ENCODE results near the gene RPS15A.

Gene RPS15A

DNA sequence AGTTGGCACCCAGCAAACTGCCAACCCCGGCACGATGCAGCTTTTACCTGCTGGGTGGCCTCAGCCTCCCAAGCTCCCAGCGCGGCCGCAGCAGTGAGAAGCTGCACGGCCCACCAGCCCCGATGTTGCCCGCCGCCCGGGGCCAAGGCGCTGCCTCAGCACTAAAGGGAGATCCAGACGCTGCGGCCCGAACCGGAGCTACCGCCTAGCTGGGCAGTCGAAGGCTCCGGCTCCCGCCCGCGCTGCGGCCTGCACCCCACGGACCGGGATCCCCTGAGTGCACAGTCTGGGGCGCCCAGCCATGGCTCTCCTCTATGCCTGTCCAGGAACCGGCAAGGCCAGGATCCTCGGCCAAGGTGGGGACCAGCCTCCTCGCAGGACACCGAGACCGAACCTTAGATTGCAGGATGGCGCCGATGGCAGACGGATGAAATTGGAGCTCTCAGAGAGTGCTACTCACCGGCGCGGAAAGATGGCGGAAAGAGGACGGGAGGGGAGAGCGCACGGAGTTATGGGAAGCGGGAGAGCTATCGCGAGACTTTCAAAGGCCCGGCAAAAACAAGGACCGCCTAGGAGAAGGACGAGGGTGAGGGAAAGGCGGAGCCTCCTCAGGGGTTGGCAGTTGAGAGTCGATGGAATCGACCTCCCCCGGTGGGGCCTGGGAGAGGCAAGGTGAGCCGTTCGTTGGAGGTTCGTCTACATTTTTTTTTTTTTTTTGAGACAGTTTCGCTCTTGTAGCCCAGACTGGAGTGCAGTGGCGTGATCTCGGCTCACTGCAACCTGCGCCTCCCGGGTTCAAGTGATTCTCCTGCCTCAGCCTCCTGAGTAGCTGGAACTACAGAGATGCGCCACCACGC lies at the start of gene RPS15A:
Gene RPS15A (minus strand): TSS at position 485 of the 857 bp plus-strand sequence. CDS start 1,221 bp downstream, outside the sequence.
- peak; percentile 82 to 90 (median 86) for DNase-seq (ENCODE audit: low read depth in 3 of 3)

DNA sequence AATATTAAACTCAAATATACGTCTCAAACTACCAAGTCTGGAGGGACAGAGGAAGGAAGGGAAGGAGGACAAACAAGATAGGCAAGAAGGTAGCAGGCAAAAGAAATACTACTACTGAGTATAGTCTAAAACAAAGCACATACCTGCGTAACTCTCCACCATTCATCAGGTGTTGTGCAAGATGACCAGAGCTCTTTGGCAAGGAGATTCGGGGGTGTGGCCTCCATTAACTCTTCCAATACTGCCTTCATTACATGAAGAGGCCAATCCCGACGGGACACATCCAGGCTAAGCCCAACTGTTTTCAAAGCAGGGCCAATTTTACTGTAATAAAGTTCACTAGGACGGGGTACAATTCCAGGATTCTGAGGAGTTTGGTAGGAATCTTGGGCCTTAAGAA lies 49.4 kb upstream of the RPS15A start:
- no peak for DNase-seq (ENCODE audit: low read depth in 3 of 3)

GRCh38 chr16:18836702-18837101 lies 46.6 kb upstream of the RPS15A start:
- DNase-seq (ENCODE audit: low read depth in 3 of 3): no peak

DNA sequence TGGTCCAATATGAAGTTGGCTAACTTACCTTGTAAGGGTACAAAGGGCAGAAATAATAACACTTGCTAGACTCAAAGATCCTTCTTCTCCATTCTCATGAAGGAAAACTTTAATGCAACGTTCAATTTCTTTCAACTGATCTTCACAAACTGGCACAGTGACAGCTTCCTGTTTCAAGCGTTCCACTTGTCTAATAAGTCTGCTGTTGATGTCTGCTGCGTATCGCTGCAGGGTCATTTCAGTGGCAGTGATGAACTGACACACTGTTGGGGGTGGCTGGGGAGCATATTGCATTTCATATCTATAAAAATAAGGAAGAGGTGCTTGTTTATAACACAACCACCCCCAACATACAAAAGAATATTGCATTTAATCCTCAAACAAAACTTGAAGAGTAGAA lies 44.7 kb upstream of the RPS15A start:
- DNase-seq (ENCODE audit: low read depth in 3 of 3): no peak

DNA sequence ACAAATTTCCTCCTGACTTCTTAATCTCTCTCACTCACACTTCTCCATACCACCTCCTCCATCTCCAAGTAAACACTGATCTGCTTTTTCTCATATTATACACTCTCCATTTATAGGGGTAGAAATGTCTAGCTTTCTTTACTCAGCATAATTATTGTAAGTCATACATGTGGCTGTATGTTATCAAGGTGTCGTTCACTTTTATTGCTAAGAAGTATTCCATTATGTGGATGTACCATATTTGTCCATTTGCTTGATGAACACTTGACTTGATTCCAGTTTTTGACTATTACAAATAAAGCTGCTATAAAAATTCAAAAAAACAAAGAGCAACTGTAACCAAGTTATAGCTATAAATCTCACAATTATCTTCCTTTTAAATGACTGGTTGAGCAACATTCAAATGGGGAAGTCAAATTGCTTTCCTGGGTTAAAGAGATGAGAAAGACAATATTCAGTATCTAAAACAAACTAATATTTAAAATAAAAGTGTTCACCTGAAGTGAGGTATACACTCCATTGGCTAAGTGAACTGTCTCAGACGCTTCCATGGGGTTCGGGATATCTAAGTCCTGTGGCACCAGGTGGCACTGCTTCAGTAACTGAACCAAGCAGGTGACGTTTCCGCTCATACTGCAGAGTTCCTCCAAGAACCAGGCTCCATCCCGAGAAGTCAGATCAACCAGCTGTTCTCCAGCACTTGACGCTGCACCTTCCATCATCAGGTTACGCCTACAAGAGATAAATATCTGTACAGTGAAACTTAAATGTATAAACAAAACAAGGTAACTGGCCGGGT lies 43.8 kb upstream of the RPS15A start:
- no peak for DNase-seq (ENCODE audit: low read depth in 3 of 3)

DNA sequence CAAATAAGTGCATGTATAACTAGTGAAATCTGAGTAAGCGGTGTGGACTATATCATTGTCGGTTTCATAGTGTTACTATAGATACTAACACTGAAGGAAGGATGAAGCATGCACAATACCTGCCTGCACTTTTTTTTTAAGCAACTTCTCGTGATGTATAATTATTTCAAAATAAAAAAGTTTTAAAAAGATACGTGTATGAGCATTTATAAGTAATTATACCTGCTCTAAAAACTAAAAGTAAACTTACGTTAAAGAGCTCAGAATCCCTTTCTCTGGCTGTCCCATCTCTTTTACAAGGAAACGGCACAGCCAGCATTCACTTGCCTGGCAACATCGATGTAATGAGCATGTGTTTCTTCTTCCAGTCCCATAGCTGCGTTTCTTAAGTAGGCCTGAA lies 42.5 kb upstream of the RPS15A start:
- DNase-seq (ENCODE audit: low read depth in 3 of 3): no peak

GRCh38 chr16:18832006-18832405 lies 41.9 kb upstream of the RPS15A start:
- DNase-seq (ENCODE audit: low read depth in 3 of 3): no peak

DNA sequence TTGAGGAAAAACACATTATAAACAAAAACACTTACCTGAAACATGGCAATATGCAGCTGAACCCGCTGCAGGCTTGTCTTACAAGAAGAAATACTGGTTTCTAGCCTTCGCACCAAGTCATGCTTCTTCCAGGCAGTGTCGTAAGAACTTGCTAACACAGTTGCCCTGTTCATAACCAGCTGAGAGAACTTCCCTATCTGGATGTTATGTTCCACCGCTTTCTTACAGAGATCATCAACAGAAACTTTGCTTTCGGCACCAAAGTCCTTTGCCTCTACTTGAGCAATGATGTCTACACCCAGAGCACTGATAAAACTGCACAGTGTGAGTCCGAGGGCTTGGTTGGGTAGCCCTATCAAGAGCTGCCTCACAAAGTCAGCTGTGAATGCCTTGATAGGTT lies 39.1 kb upstream of the RPS15A start:
- DNase-seq (ENCODE audit: low read depth in 3 of 3): no peak

DNA sequence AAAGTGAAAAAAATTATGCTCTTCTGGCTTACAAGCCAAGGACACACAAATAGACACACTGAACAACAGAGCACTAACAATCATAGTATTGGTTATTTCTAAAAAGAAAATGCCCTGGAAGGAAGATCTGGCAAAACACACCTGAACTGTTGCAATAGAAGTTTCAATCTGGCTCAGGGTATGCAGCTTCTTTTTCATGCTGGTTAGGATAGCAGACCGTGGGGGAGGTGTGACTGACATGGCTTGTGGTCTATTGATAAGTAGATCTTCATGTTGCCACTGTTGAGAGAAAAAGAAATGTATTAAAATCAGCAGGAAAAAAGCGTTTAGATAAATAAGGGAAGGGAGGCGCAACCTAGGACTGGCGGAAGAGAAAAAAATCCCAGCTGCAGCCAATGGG lies 37.8 kb upstream of the RPS15A start:
- no peak for DNase-seq (ENCODE audit: low read depth in 3 of 3)

- DNase-seq (ENCODE audit: low read depth in 3 of 3): no peak
These were observed 26.2 kb upstream of the RPS15A start for GRCh38 chr16:18816286-18816685.

DNA sequence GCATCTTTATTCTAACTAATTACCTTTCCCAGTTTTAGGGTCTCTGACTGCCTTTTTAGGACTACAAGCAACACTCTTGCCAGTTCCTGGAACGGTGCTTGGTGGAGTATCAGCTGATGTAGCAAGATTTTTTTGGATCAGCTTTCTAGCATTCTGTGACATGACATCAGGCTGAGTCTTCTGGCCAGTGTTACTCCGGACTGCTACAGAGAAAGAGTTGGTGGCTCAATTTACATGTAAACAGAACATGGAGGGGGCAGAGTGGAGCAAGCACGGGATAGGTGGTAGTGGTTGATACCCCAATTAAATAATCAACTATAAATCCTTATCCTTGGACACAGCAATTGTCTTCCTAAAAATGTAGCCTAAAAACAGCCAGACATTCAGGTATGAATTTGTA lies 21.8 kb upstream of the RPS15A start:
- no peak for DNase-seq (ENCODE audit: low read depth in 3 of 3)

DNA sequence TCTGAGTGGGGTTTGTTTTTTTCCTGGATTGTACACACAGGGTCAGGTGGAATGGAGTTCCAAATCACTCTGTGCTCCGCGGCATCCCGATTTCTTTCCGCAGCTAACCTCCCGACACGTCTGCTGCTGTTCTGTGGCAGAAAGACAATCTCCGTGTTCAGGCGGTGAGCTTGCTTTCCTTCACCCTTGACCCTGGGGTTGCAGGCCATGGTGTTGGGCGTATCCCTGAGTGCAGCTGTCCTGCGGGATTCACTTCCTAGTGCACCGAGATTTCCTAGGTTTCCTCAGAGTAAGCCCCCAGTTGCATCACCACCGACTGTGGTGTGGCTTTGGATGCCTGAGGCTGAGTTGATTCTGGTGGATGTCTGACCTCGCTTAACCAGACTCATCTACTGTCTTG lies 19.0 kb upstream of the RPS15A start:
- no peak for DNase-seq (ENCODE audit: low read depth in 3 of 3)

DNA sequence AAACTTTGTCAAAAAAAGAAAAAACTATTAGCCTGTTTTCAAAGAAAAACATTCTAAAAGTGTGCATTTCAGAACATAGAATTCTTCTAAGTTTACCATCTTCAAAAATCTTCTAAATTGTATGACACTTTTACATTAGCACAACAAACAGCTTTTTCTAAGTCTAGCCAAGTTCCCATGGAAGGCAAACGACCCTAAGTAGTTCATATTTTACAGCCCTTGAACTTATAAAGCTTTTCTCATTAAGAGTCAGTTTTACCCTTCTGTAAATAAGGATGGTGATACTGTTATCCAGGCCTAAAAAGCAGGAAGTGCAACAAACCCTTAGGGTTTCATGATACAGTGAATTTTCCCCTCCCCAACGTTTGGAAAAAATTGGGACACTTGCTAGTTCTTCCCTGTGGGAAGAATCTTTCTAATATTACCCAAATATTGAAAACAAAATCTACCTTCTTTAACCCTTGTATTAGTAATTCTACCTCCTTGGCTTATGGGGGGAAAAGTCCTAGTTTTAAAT lies 15.2 kb upstream of the RPS15A start:
- no peak for DNase-seq (ENCODE audit: low read depth in 3 of 3)

DNA sequence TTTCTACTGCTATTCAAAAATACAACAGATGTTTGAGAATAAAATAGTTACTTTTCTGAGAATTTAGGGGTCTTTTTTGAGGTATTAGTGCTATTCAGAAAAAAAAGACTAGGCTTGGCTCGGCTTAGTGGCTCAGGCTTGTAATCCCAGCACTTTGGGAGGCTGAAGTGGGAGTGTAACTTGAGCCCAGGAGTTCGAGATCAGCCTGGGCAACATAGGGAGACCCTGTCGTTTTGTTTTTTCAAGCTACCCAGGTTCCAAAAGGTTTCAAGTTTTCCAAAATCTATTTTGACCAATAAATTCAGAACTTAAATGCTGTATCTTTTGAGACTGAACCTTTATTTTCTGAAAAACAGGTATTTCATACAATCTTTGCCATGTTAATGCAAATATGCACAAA lies 14.4 kb upstream of the RPS15A start:
- DNase-seq (ENCODE audit: low read depth in 3 of 3): no peak

DNA sequence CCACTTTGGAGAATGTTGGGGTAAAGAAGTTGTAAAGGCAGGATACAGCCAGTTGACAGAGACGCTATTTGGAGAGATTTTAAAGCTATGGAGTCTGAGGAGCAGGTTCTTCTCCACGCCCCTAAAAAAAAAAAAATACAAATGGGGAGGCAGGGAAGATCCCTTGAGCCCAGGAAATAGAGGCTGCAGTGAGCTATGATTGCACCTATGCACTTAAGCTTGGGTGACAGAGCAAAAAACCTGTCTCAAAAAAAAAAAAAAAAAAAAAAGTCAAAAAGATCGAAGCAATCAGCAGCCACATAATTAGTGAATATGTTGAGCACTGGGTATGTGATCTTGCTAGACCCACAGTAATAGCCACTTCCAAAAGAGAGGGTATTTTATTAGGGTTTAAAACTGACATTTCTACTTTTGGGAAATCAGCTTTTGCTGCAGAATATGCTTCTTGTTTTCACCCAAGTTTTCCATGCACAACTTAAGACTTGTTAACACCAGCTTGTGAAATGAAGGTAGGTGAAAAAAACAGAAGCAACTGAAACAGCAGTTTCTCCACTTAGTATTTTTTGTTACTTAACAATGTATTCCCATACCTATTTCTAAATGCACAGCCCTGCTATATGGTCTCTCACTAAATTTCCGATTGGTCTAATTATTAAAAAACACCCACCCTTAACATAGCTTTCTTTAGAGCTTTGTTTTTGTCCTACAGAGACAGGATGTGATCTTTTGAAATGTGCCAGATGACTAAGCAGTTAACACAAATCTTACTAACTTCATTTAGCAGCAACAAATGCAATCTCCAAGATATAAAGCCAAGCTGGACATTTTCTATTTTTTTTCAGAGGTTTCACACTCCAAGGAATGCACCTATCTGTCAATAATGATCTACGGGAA lies 13.7 kb upstream of the RPS15A start:
- DNase-seq (ENCODE audit: low read depth in 3 of 3): no peak

- no peak for DNase-seq (ENCODE audit: low read depth in 3 of 3)
These were observed 12.7 kb upstream of the RPS15A start for GRCh38 chr16:18802767-18803343.

GRCh38 chr16:18801145-18801972 lies 11.2 kb upstream of the RPS15A start, which contains the start of gene ARL6IP1:
Gene ARL6IP1 (minus strand): TSS chr16:18801549. CDS start chr16:18801466, 83 bp downstream.
- DNase-seq (ENCODE audit: low read depth in 3 of 3): peak; percentile 97 to 98 (median 97)

GRCh38 chr16:18800775-18801144 lies 10.6 kb upstream of the RPS15A start:
- no peak for DNase-seq (ENCODE audit: low read depth in 3 of 3)

DNA sequence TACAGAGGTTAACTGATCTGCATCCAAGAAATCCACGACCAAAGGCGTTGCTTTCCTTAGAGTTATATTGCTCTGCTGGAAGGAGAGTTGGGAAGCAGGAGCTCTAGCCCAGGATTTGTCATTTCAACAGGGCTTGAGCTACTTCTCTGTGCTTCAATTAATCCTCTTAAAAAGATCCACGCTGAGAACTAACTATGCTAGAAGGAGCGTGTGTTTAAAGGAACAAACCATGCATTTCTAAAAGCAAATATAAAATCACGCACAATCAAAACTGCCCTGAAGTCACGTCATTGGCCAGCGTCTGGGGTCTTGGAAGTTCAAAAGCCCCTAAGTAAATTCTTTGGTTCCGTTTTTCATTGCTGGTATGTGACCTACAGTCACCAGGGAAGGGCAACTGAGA lies 10.2 kb upstream of the RPS15A start:
- no peak for DNase-seq (ENCODE audit: low read depth in 3 of 3)

DNA sequence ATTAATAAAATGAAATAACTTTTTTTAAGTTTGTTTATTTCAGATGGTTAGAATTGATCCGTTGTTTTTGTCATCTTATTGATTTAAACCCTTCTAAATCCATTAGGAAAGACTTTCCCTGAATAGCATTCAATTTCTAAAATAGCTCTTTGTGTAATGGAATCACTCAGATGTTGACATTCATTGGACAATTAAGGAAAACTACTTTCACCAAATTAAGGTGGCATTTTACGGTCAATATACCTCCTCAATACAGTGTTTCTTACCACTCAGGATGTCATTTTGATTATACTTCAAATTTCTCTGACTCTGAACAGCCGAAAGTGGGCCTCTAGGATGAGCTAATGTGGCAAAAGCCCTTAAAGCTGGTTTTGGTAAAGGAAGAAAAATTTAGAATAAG lies 9.4 kb upstream of the RPS15A start:
- no peak for DNase-seq (ENCODE audit: low read depth in 3 of 3)
